ENCODE measurements around the gene CRMP1. TPM values are rescaled to one million over a fixed set of nuclear protein-coding genes. Genes with fewer than 3 reads are reported as not detected.

CRMP1 gene
- not detected for total RNA-seq

DNA sequence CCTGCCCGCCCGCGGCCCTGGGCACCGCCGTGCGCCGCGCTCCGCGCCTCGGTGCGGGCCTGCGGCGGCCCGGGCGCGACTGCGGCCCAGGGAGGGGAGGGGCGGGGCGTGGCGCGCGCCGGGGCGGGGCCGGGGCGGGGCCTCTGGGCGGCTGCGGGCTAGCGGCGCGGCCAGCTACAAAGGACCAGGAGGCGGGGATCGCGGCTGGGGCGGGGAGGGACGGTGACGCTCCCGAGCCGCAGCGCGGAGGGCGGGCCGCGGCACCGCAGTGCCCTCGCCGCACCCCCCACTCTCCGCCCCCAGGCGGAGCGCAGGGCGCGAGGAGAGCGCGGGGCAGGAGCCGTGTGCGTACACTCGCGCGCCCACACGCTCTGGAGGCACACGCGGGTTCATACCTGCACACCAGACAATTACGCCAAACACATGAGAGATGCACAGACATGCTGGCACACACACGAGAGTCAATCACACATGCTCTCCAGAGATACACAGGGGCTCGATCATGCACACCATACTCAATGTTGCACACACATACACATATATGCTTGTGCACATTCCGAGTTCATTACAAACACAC is at the start of gene CRMP1:
TSS of gene CRMP1 (minus strand) at position 83 of the 577 bp plus-strand sequence. CDS start 117 bp downstream, outside the sequence.
- H3K4me3 Mint-ChIP-seq = no peak within 1 kb of the TSS
- peaks cover 3% of the 10 kb centered on the region for H3K9me3 Mint-ChIP-seq
- H3K4me1 Mint-ChIP-seq (ENCODE audit: low read depth) = peaks cover 6% of the 10 kb centered on the region
- no peak within 1 kb of the TSS for H3K27ac Mint-ChIP-seq
- ChIA-PET POLR2A (no interaction called here), CTCF (no interaction called here)
- no peak for DNase-seq
- intact Hi-C loops (cut with micrococcal nuclease) = no loop called here
- peaks cover 53% of the 10 kb centered on the region for H3K27me3 Mint-ChIP-seq
- H3K36me3 Mint-ChIP-seq = no peaks in the 10 kb centered on the region

GRCh38 chr4:5941601-5942000 is 48.7 kb upstream of the CRMP1 start:
- Mint-ChIP-seq H3K9me3 (peaks cover 4% of the 10 kb centered on the region), H3K27me3 (no peaks in the 10 kb centered on the region), H3K36me3 (no peaks in the 10 kb centered on the region), H3K27ac (no peak overlapping the region), H3K4me1 (ENCODE audit: low read depth) (peaks cover 5% of the 10 kb centered on the region), H3K4me3 (no peak overlapping the region)
- ChIA-PET POLR2A (no interaction called here), CTCF (no interaction called here)
- no peak for DNase-seq
- intact Hi-C loops (cut with micrococcal nuclease) = no loop called here

GRCh38 chr4:5940470-5941203 is 47.8 kb upstream of the CRMP1 start:
- ChIA-PET POLR2A (no interaction called here), CTCF (no interaction called here)
- Mint-ChIP-seq H3K4me3 (no peak overlapping the region), H3K36me3 (no peaks in the 10 kb centered on the region), H3K27me3 (no peaks in the 10 kb centered on the region), H3K27ac (no peak overlapping the region), H3K9me3 (peaks cover 2% of the 10 kb centered on the region), H3K4me1 (ENCODE audit: low read depth) (peaks cover 5% of the 10 kb centered on the region)
- intact Hi-C loops (cut with micrococcal nuclease) = no loop called here
- no peak for DNase-seq

DNA sequence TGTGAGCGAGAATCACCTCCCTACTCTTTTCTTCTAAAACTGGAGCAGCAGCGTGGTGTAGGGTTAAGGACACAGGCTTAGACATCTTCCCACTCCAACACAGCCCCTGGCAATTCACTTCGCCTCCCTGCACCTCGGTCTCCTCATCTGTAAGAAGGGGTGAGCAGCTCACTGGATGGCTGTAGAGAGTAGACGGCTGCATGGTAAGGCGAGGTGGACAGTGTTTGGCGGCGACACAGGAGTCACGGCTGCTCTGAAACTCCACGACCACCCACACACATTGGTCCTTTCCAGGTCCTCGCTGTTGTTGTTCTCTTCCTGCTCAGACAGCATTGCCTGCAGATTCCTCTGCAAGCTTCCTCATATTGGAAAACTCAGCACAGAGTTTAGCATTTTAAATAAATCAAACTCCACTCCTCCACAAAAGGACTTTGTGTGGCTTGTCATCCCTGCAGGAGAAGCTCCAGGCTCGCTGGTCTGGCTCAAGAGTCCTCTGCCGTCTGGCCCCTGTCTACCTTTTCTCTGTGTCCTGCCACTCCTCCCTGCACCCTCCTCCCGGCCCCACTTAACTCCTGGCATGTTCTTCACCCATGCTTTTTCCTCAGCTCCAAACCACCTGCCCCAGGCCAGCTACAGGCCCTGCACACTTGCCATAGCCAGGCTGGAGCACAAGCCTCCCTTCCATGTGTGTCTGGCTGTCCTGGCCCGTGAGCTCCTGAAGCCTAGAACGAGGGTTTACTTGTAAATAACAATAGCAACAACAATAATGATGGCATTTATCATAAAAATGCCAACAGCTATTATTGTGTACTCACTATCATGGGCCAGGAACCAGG is 41.3 kb upstream of the CRMP1 start:
- ChIA-PET CTCF (no interaction called here), POLR2A (no interaction called here)
- Mint-ChIP-seq H3K36me3 (no peaks in the 10 kb centered on the region), H3K9me3 (no peaks in the 10 kb centered on the region), H3K27ac (no peak overlapping the region), H3K4me3 (no peak overlapping the region), H3K4me1 (ENCODE audit: low read depth) (no peaks in the 10 kb centered on the region), H3K27me3 (peaks cover 7% of the 10 kb centered on the region)
- intact Hi-C loops (cut with micrococcal nuclease) = no loop called here
- DNase-seq = no peak

DNA sequence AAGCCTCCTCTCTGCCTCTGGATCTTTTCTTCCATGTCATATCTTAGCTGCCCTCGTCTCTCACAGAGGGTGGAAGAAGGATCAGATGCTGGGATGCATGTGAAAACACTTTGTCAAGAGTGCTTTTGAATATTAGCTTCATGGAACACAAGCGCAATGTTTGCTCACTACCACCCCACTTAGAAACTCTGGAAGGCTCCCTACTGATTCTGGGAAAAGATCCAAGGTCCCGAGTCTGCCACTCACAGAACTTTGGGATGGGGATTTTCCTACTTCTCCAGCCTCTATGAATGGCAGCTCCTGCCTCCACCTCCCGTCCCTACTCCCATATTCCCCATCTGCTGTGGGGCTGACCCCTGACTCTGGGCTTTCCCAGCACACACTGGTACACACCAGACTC is 40.2 kb upstream of the CRMP1 start:
- ChIA-PET POLR2A (no interaction called here), CTCF (interaction anchor here (0.9 kb wide), 1 partner anchor 65 kb away, joined by 4 read pairs; no protein-coding TSS in a partner anchor)
- H3K4me1 Mint-ChIP-seq (ENCODE audit: low read depth) = no peaks in the 10 kb centered on the region
- H3K9me3 Mint-ChIP-seq = no peaks in the 10 kb centered on the region
- no peak overlapping the region for H3K4me3 Mint-ChIP-seq
- peaks cover 7% of the 10 kb centered on the region for H3K27me3 Mint-ChIP-seq
- no peaks in the 10 kb centered on the region for H3K36me3 Mint-ChIP-seq
- no peak overlapping the region for H3K27ac Mint-ChIP-seq
- no peak for DNase-seq
- intact Hi-C loops (cut with micrococcal nuclease) = no loop called here

GRCh38 chr4:5932035-5932568 is 39.2 kb upstream of the CRMP1 start:
- no peak for DNase-seq
- CTCF ChIA-PET = no interaction called here
- Mint-ChIP-seq H3K36me3 (no peaks in the 10 kb centered on the region), H3K9me3 (no peaks in the 10 kb centered on the region), H3K27me3 (peaks cover 7% of the 10 kb centered on the region), H3K4me3 (no peak overlapping the region), H3K4me1 (ENCODE audit: low read depth) (no peaks in the 10 kb centered on the region), H3K27ac (no peak overlapping the region)
- POLR2A ChIA-PET = no interaction called here
- intact Hi-C loops (cut with micrococcal nuclease) = no loop called here

DNA sequence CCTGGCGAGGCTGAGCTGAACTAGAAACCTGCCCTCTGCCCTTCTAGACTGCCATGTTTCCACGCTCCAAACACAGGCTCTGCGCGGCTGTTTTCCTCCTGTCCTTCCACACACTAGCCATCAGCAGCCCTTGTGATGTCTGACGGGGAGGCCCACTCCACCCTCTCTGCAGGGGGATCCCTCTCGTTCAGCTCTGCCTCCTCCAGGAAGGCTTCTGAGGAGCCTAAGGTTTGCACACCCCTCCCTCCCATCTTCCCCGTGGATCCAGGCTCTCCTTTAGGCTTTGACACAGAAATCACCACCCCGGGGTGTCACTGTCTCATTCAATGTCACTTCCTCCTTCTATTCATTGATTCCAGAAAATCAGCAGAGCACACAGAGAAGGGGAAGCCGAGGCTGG is 38.6 kb upstream of the CRMP1 start:
- no peaks in the 10 kb centered on the region for H3K36me3 Mint-ChIP-seq
- no peak overlapping the region for H3K4me3 Mint-ChIP-seq
- H3K27me3 Mint-ChIP-seq = peaks cover 7% of the 10 kb centered on the region
- intact Hi-C loops (cut with micrococcal nuclease) = no loop called here
- CTCF ChIA-PET = no interaction called here
- H3K9me3 Mint-ChIP-seq = no peaks in the 10 kb centered on the region
- no peaks in the 10 kb centered on the region for H3K4me1 Mint-ChIP-seq (ENCODE audit: low read depth)
- no peak overlapping the region for H3K27ac Mint-ChIP-seq
- no peak for DNase-seq
- POLR2A ChIA-PET = no interaction called here

DNA sequence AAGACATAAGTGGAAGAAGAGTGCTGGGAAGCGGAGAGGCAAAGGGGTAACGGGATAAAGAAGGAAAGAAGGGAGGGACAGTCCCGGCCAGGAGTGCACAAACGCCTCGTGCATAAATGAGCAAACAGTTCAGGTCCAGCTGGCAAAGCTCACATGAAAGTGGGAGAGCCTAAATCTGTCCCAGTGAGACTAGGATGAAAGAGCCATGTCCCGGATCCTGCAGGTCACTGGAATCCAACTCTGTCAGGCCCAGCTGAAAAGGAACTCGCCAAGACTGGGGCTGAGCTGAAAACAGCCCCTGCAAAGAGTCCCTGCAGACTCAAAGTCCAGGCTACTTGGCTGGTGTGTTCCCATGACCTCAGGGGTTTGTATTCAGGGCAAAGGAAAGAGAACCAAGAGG is 38.0 kb upstream of the CRMP1 start:
- intact Hi-C loops (cut with micrococcal nuclease) = no loop called here

DNA sequence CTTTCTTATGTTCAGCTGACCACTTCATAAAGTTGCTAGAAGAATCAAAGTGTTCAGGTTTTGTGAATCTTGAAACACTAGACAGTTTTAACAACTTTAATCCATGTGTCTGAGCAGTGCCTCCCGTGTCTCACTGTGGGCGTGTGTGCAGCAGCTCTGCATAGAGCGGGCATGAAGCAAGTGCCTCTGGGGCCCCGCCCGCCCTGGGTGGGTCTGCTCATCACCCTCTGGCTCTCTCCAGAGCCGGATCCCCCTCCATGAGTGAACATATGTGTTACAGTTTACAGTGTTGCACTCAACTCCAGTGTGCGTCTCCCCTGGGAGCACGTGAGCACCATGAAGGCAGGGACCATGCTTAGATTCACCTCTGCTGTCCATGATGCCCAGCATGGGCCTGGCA is 37.6 kb upstream of the CRMP1 start:
- Mint-ChIP-seq H3K4me3 (no peak overlapping the region), H3K27me3 (peaks cover 7% of the 10 kb centered on the region), H3K9me3 (no peaks in the 10 kb centered on the region), H3K27ac (no peak overlapping the region), H3K4me1 (ENCODE audit: low read depth) (no peaks in the 10 kb centered on the region), H3K36me3 (no peaks in the 10 kb centered on the region)
- POLR2A ChIA-PET = no interaction called here
- intact Hi-C loops (cut with micrococcal nuclease) = no loop called here
- no peak for DNase-seq
- CTCF ChIA-PET = no interaction called here

More for the DNA sequence above, 38.0 kb upstream of the CRMP1 start:
- no peaks in the 10 kb centered on the region for H3K9me3 Mint-ChIP-seq
- H3K27ac Mint-ChIP-seq = no peak overlapping the region
- H3K27me3 Mint-ChIP-seq = peaks cover 7% of the 10 kb centered on the region
- POLR2A ChIA-PET = no interaction called here
- DNase-seq = no peak
- H3K36me3 Mint-ChIP-seq = no peaks in the 10 kb centered on the region
- CTCF ChIA-PET = no interaction called here
- H3K4me1 Mint-ChIP-seq (ENCODE audit: low read depth) = no peaks in the 10 kb centered on the region
- H3K4me3 Mint-ChIP-seq = no peak overlapping the region

GRCh38 chr4:5928844-5929420 is 36.0 kb upstream of the CRMP1 start:
- Mint-ChIP-seq H3K27me3 (peaks cover 10% of the 10 kb centered on the region), H3K27ac (no peak overlapping the region), H3K4me3 (no peak overlapping the region), H3K9me3 (no peaks in the 10 kb centered on the region), H3K36me3 (no peaks in the 10 kb centered on the region), H3K4me1 (ENCODE audit: low read depth) (no peaks in the 10 kb centered on the region)
- intact Hi-C loops (cut with micrococcal nuclease) = no loop called here
- CTCF ChIA-PET = no interaction called here
- DNase-seq = no peak
- POLR2A ChIA-PET = no interaction called here

DNA sequence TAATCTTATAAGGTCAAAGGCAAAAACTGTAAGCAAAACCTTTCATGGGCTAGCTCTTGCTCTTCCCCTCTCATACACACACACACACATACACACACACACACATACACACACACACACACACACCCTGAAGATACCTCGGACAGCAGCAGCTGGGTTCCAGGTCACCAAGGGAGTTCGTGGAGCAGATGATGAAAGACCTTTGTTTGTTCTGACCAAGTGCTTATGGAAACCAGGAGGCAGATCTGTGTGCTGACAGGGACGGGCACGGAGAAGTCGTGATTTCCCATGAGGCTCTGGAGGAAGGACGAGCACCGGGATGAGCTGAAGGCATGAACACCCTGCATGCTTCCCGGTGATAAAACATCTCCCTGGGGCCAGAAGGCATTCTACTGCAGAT is 35.4 kb upstream of the CRMP1 start:
- DNase-seq = no peak
- H3K4me3 Mint-ChIP-seq = no peak overlapping the region
- H3K27me3 Mint-ChIP-seq = peaks cover 7% of the 10 kb centered on the region
- H3K4me1 Mint-ChIP-seq (ENCODE audit: low read depth) = no peaks in the 10 kb centered on the region
- H3K27ac Mint-ChIP-seq = no peak overlapping the region
- intact Hi-C loops (cut with micrococcal nuclease) = no loop called here
- no peaks in the 10 kb centered on the region for H3K9me3 Mint-ChIP-seq
- ChIA-PET CTCF (interaction anchor here (0.8 kb wide), 1 partner anchor 106 kb away, joined by 3 read pairs; no protein-coding TSS in a partner anchor), POLR2A (no interaction called here)
- no peaks in the 10 kb centered on the region for H3K36me3 Mint-ChIP-seq

- CTCF ChIA-PET = interaction anchor here (0.8 kb wide), 1 partner anchor 105 kb away, joined by 3 read pairs; no protein-coding TSS in a partner anchor
- no peaks in the 10 kb centered on the region for H3K9me3 Mint-ChIP-seq
Observed at GRCh38 chr4:5927747-5928146, 34.9 kb upstream of the CRMP1 start.

More at GRCh38 chr4:5927747-5928146, 34.9 kb upstream of the CRMP1 start:
- no peaks in the 10 kb centered on the region for H3K36me3 Mint-ChIP-seq
- intact Hi-C loops (cut with micrococcal nuclease) = no loop called here
- H3K27ac Mint-ChIP-seq = no peak overlapping the region
- no peak for DNase-seq
- POLR2A ChIA-PET = no interaction called here
- H3K27me3 Mint-ChIP-seq = peaks cover 9% of the 10 kb centered on the region
- H3K4me3 Mint-ChIP-seq = no peak overlapping the region
- no peaks in the 10 kb centered on the region for H3K4me1 Mint-ChIP-seq (ENCODE audit: low read depth)

Measured in activated CD4-positive, alpha-beta memory T cell treated with anti-CD3 and anti-CD28 coated beads for 36 hours (primary cell).